Superior temporal gyrus (tissue), 1 donor: ENCODE measurements around the gene ELK1.
"Not testable (repeated sequence)": the region's sequence is repeated elsewhere in the genome, so short reads cannot be mapped to it uniquely, and the experiment has no call there.

ENCODE experiments used
- DNase-seq: peaks from one replicate; pipeline ENCODE4 v3.0.0-alpha.2; 2016; ENCODE audit errors: extremely low spot score

ELK1 gene

GRCh38 chrX:47611926-47612325 is 38.4 kb downstream of the ELK1 start:
- DNase-seq = no peak

- DNase-seq = no peak
These were observed 38.9 kb downstream of the ELK1 start for GRCh38 chrX:47611489-47611888.

GRCh38 chrX:47610511-47610910 is 39.9 kb downstream of the ELK1 start:
- no peak for DNase-seq

- DNase-seq = no peak
These were observed 42.1 kb downstream of the ELK1 start for GRCh38 chrX:47608130-47608810.

GRCh38 chrX:47607091-47607490 is 43.3 kb downstream of the ELK1 start:
- DNase-seq = no peak

- DNase-seq = no peak
These were observed 45.3 kb downstream of the ELK1 start for GRCh38 chrX:47605024-47605423.

GRCh38 chrX:47603125-47603524 is 47.2 kb downstream of the ELK1 start:
- not testable (repeated sequence) for DNase-seq

GRCh38 chrX:47597222-47597621 is 53.1 kb downstream of the ELK1 start:
- no peak for DNase-seq

GRCh38 chrX:47596256-47596655 is 54.1 kb downstream of the ELK1 start:
- no peak for DNase-seq

- no peak for DNase-seq
These were observed 54.6 kb downstream of the ELK1 start for GRCh38 chrX:47595716-47596251.

- no peak for DNase-seq
These were observed 56.8 kb downstream of the ELK1 start for GRCh38 chrX:47593522-47593921.

- DNase-seq = no peak
These were observed 59.4 kb downstream of the ELK1 start for GRCh38 chrX:47590984-47591383.

- no peak for DNase-seq
These were observed 62.2 kb downstream of the ELK1 start for GRCh38 chrX:47587906-47588735.

- no peak for DNase-seq
These were observed 63.1 kb downstream of the ELK1 start for GRCh38 chrX:47587091-47587891.

GRCh38 chrX:47586043-47586787 is 64.1 kb downstream of the ELK1 start:
- no peak for DNase-seq
